Epithelial cell of prostate (primary cell): ENCODE data around the gene COX17.
"Not testable (repeated sequence)": the region's sequence is repeated elsewhere in the genome, so short reads cannot be mapped to it uniquely, and the experiment has no call there.

ENCODE experiments used
- DNase-seq: peaks from one replicate; pipeline ENCODE4 v3.0.0-alpha.2; 2011; ENCODE audit warnings: low read depth, low spot score
- H3K27ac ChIP-seq: fragments of 450-650 bp; 2 replicates; pipeline ENCODE4 v1.5.1; 2017; ENCODE audit warnings: mild to moderate bottlenecking

The COX17 gene, protein sequence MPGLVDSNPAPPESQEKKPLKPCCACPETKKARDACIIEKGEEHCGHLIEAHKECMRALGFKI

GRCh38 chr3:119676771-119677640 lies at the start of gene COX17:
Gene COX17, minus strand, starts transcription at chr3:119677406. Its CDS starts 96 bp downstream, at chr3:119677310.
- peak within 1 kb of the TSS; percentile 83 for H3K27ac ChIP-seq
- DNase-seq, result peak; percentile 80

- no peak overlapping the region for H3K27ac ChIP-seq
- no peak for DNase-seq
Observed at GRCh38 chr3:119726909-119727308, 49.7 kb upstream of the COX17 start.

- DNase-seq, result no peak
- no peak overlapping the region for H3K27ac ChIP-seq
Observed at GRCh38 chr3:119723022-119723421, 45.8 kb upstream of the COX17 start.

GRCh38 chr3:119717520-119717919 lies 40.3 kb upstream of the COX17 start:
- H3K27ac ChIP-seq, result no peak overlapping the region
- no peak for DNase-seq

GRCh38 chr3:119716998-119717397 lies 39.8 kb upstream of the COX17 start:
- DNase-seq, result no peak
- H3K27ac ChIP-seq, result no peak overlapping the region

GRCh38 chr3:119715105-119715504 lies 37.9 kb upstream of the COX17 start:
- no peak overlapping the region for H3K27ac ChIP-seq
- DNase-seq, result no peak

- DNase-seq, result no peak
- no peak overlapping the region for H3K27ac ChIP-seq
Observed at GRCh38 chr3:119703820-119704531, 26.8 kb upstream of the COX17 start.

DNA sequence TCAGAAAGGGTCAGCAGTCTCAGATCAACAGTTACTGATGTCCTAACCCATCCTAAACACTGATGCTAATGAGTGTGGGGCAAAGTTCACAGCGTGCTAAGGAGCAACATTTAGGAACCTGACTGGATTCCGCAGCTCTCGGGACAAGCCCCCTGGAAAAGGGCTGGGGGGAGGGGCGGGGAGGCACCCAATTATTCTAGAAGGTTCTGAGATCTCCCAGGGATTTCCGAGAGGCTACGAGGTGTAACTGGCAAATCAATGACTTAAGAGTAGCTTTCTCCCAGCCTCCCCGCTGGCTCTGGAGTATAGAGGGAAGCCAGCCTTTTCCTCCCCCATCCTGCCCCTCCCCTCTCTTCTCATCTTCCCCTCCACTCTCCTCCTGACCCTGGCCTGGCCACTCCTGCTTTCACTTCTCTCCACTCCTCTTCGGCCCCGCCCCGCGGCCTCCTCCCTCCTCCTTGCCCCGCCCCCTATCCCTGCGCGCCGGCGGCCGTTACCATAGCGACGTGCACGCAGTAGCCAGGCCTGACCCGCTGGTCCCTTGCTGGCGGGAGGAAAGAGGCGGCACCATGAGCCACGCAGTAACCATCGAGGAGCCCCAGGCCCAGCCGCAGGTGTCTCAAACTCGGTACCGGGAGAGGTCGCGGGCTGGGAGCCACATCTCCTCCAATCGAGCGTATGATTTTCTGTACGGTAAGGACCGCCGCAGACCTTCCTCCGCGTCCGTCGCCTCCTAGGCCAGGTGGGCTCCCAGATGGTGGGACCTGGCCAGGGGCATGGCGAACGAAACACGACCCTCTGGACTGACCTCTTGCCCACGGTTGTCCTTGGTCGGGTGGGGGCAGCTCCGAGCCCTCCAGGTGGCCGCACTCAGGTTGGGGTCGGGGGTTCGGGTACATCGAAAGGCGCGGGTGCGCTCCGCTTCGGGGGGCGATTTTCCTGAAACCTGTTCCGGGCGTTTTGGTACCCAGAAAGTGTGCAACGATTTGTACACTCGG lies 25.6 kb upstream of the COX17 start, which contains the start of gene CFAP91:
Gene CFAP91 (plus strand): TSS at position 493 of the 998 bp plus-strand sequence. CDS start 77 bp downstream, at position 570.
- H3K27ac ChIP-seq, result no peak within 1 kb of the TSS
- peak; percentile 24 for DNase-seq

- DNase-seq, result no peak
- no peak overlapping the region for H3K27ac ChIP-seq
Observed at GRCh38 chr3:119700920-119701734, 23.9 kb upstream of the COX17 start.

GRCh38 chr3:119700269-119700919 lies 23.2 kb upstream of the COX17 start:
- no peak overlapping the region for H3K27ac ChIP-seq
- no peak for DNase-seq

DNA sequence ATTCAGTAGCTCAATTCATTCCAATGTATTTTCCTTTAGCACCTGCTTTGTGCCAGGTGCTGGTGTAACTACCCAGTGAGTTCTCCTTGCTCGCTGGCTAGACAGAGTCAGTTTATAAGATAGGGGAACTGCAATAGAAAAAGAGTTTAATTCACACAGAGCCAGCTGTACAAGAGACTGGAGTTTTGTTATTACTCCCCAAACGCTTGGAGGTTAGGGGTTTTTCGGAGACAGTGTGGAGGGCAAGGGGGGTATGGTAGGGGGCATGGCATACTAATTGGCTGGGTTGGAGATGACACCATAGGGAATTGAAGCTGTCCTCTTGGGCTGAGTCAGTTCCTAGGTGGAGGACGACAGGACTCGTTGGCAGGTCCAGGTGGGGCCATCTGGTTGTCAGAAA lies 20.2 kb upstream of the COX17 start:
- no peak for DNase-seq

DNA sequence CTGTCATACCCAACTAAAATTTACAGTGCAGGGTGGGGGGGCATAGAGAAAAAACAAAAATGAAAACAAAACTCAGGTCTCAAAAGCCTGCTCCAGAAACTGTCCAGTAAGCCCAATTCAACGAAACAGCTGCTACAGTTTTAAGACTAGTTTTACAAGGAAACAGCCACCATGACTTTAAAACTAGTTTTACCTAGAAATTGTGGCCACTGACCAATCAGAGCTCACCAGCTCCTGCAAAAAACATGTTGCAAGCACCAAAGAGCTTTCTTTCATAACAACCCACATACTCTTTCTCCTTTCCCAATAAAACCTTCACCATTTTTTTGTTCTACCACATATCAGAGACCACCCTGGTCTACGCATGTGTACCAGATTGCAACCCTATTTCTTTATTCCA lies 18.3 kb upstream of the COX17 start:
- no peak for DNase-seq

More for the DNA sequence above, 20.2 kb upstream of the COX17 start:
- H3K27ac ChIP-seq, result no peak overlapping the region

GRCh38 chr3:119690043-119690656 lies 12.9 kb upstream of the COX17 start:
- DNase-seq, result no peak
- H3K27ac ChIP-seq, result no peak overlapping the region

More for the DNA sequence above, 18.3 kb upstream of the COX17 start:
- no peak overlapping the region for H3K27ac ChIP-seq

GRCh38 chr3:119683421-119683820 lies 6.2 kb upstream of the COX17 start:
- H3K27ac ChIP-seq, result no peak overlapping the region
- DNase-seq, result no peak

DNA sequence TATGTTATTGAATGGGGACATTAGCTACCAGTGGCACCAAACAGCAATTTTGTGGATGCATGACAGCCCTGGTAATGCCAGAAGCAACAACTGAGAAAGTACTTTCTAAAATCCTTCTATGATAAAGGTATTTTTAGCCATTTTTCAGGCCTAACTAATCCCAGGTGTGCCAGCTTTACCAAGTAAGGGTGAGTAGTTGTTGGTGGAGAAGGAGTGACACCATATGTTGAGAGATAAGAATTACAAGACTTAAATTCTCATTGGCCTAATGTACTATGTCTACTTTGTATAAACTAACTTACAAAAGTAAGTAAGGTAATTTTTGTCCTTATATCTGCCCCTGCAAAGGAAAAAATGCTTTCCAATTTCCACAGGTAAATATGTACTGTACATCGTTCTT lies 4.1 kb upstream of the COX17 start:
- no peak overlapping the region for H3K27ac ChIP-seq
- DNase-seq, result no peak

DNA sequence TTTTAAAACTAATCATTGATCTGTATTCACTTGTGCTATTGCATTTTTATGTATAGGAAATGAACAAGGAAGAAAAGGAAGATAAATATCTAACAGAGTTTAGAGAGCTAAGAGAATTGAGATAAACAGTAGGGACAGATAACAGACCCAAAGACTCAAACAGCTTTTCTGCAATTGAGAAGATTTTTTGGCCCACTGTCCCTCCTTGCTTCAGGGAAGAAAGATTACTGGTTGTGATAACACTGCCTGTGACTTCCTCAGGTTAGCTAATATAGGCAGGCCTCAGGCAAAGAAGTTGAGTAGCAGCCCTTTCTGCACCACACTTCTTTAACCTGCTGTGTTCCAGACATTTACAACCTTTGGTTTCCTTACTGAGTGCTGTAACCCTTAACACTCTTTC lies 2.7 kb upstream of the COX17 start:
- no peak for DNase-seq
- H3K27ac ChIP-seq, result no peak overlapping the region

DNA sequence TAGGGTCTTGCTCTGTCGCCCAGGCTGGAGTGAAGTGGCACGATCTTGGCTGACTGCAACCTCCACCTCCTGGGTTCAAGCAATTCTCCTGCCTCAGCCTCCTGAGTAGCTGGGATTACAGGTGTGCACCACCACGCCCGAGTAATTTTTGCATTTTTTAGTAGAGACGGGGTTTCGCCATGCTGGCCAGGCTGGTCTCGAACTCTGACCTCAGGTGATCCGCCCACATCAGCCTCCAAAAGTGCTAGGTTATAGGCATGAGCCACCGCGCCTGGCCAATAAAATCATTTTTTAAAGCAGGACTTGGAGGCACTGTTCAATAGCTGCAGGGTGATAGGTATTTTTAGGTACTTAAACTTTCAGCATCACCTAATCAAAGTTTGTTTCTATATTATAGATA lies 1.0 kb upstream of the COX17 start:
- not testable (repeated sequence) for DNase-seq, H3K27ac ChIP-seq

- H3K27ac ChIP-seq, result peak overlapping the region; percentile 83
- no peak for DNase-seq
Observed at GRCh38 chr3:119677641-119677934, 382 bp upstream of the COX17 start.
